ENCODE results near the gene YIF1A. TPM values are rescaled to one million over a fixed set of nuclear protein-coding genes. Genes with fewer than 3 reads are reported as not detected.

The YIF1A gene
- total RNA-seq, 1 donor from 2014 or later: 106 TPM

GRCh38 chr11:66333896-66334604 is 45.1 kb upstream of the YIF1A start:
- no peak for DNase-seq (ENCODE audit: low read depth)
- no peak for TF ChIP-seq CTCF (conservative IDR thresholded peaks at IDR 0.05; ENCODE audit: low read depth, low read length)
- no peak overlapping the region for H3K4me3 ChIP-seq (ENCODE audit: low read depth, low read length)

- no peak for DNase-seq (ENCODE audit: low read depth)
- TF ChIP-seq CTCF (conservative IDR thresholded peaks at IDR 0.05; ENCODE audit: low read depth, low read length): no peak
- no peak overlapping the region for H3K4me3 ChIP-seq (ENCODE audit: low read depth, low read length)
Observed at GRCh38 chr11:66333220-66333877, 44.4 kb upstream of the YIF1A start.

- H3K4me3 ChIP-seq (ENCODE audit: low read depth, low read length): no peak overlapping the region
- no peak for DNase-seq (ENCODE audit: low read depth)
- no peak for TF ChIP-seq CTCF (conservative IDR thresholded peaks at IDR 0.05; ENCODE audit: low read depth, low read length)
Observed at GRCh38 chr11:66332371-66333219, 43.7 kb upstream of the YIF1A start.

GRCh38 chr11:66331542-66332370 is 42.8 kb upstream of the YIF1A start:
- DNase-seq (ENCODE audit: low read depth): no peak
- no peak overlapping the region for H3K4me3 ChIP-seq (ENCODE audit: low read depth, low read length)
- TF ChIP-seq CTCF (conservative IDR thresholded peaks at IDR 0.05; ENCODE audit: low read depth, low read length): no peak

GRCh38 chr11:66330931-66331330 is 42.0 kb upstream of the YIF1A start:
- TF ChIP-seq CTCF (conservative IDR thresholded peaks at IDR 0.05; ENCODE audit: low read depth, low read length): no peak
- H3K4me3 ChIP-seq (ENCODE audit: low read depth, low read length): no peak overlapping the region
- DNase-seq (ENCODE audit: low read depth): no peak

GRCh38 chr11:66329165-66329673 is 40.3 kb upstream of the YIF1A start:
- H3K4me3 ChIP-seq (ENCODE audit: low read depth, low read length): no peak overlapping the region
- no peak for DNase-seq (ENCODE audit: low read depth)
- TF ChIP-seq CTCF (conservative IDR thresholded peaks at IDR 0.05; ENCODE audit: low read depth, low read length): no peak
